GM19239 (cell line): Measurements from ENCODE around the gene HLA-DOA.
A peak's percentile ranks its signal among the peaks of the same experiment; 100 is the strongest.

ENCODE experiments used
- DNase-seq: peaks from one replicate; pipeline ENCODE4 v3.0.0; 2011; ENCODE audit warnings: low spot score; ENCODE audit not compliant: insufficient read length
- FAIRE-seq: peaks from 2 replicates; lab custom pipeline; 2011; peaks lifted over from hg19 to GRCh38; lab: Jason Lieb, UNC

Gene HLA-DOA

GRCh38 chr6:32968093-32968866 lies 41.1 kb downstream of the HLA-DOA start, which contains the start of gene BRD2:
BRD2 (plus strand) TSS chr6:32968594; CDS start chr6:32972899, 4,305 bp downstream.
- DNase-seq (no peak), FAIRE-seq (no peak)

GRCh38 chr6:32967151-32968091 lies 42.0 kb downstream of the HLA-DOA start:
- FAIRE-seq (peak; percentile 97), DNase-seq (no peak)

- no peak for FAIRE-seq
- DNase-seq = no peak
These were observed 44.6 kb downstream of the HLA-DOA start for GRCh38 chr6:32964776-32965175.

- DNase-seq = no peak
- peak; percentile 4 for FAIRE-seq
These were observed 45.5 kb downstream of the HLA-DOA start for GRCh38 chr6:32963866-32964265.

GRCh38 chr6:32962213-32962826 lies 47.1 kb downstream of the HLA-DOA start:
- FAIRE-seq (no peak), DNase-seq (no peak)

- FAIRE-seq (no peak), DNase-seq (no peak)
These were observed 48.8 kb downstream of the HLA-DOA start for GRCh38 chr6:32960563-32960962.

GRCh38 chr6:32956176-32956575 lies 53.2 kb downstream of the HLA-DOA start:
- FAIRE-seq (peak; percentile 79), DNase-seq (no peak)

GRCh38 chr6:32954986-32955802 lies 54.2 kb downstream of the HLA-DOA start:
- DNase-seq (no peak), FAIRE-seq (peak; percentile 95)

GRCh38 chr6:32954267-32954666 lies 55.1 kb downstream of the HLA-DOA start:
- FAIRE-seq (no peak), DNase-seq (no peak)
